Activated CD8-positive, alpha-beta T cell treated with anti-CD3 and anti-CD28 coated beads, Interleukin-2, amount 10 ng/mL, durations not matched to agents 7 days and 5 days (primary cell): ENCODE results near the gene ZIC5. TPM values are rescaled to one million over a fixed set of nuclear protein-coding genes. Genes with fewer than 3 reads are reported as not detected.
"Not testable (repeated sequence)": the region's sequence is repeated elsewhere in the genome, so short reads cannot be mapped to it uniquely, and the experiment has no call there.

ENCODE experiments used
- ATAC-seq: fragments of 150-1000 bp; cut with Tn5 transposase; one replicate; pipeline ENCODE4 v1.10.0; 2021; ENCODE audit warnings: moderate library complexity
- CTCF ChIA-PET: fragments of 350-600 bp; sonication (Branson Sonifier 250); formaldehyde crosslinking; loops from one replicate; lab custom pipeline; 2021; ENCODE audit warnings: antibody characterized with exemption; lab: Charles Lee
- POLR2A ChIA-PET: fragments of 350-600 bp; sonication (Branson Sonifier 250); formaldehyde crosslinking; loops from one replicate; lab custom pipeline; 2021; ENCODE audit warnings: antibody characterized with exemption; lab: Charles Lee
- DNase-seq: peaks from one replicate; pipeline ENCODE4 v3.0.0-alpha.2; 2020
- H3K27ac Mint-ChIP-seq: one replicate; pipeline ENCODE4 v1.8.0; 2021; ENCODE audit warnings: mild to moderate bottlenecking, mixed read lengths
- H3K27me3 Mint-ChIP-seq: one replicate; pipeline ENCODE4 v1.8.0; 2021; ENCODE audit warnings: low read depth, mixed read lengths
- H3K36me3 Mint-ChIP-seq: one replicate; pipeline ENCODE4 v1.8.0; 2021; ENCODE audit warnings: low read depth, mixed read lengths
- H3K4me1 Mint-ChIP-seq: one replicate; pipeline ENCODE4 v1.8.0; 2021; ENCODE audit warnings: low read depth, mixed read lengths
- H3K4me3 Mint-ChIP-seq: one replicate; pipeline ENCODE4 v1.8.0; 2021; ENCODE audit warnings: mild to moderate bottlenecking, mixed read lengths
- H3K9me3 Mint-ChIP-seq: one replicate; pipeline ENCODE4 v1.8.0; 2022; ENCODE audit warnings: mixed read lengths; ENCODE audit not compliant: insufficient read depth
- total RNA-seq, 2 experiments: library from RNA; stranded (reverse); gene quantifications; one replicate each; pipeline ENCODE4 v1.2.3, GENCODE V29; 2021

ZIC5 gene
- total RNA-seq, 2 experiments from 2014 or later: not detected

- Mint-ChIP-seq H3K4me1 (no peaks in the 10 kb centered on the region), H3K36me3 (no peaks in the 10 kb centered on the region), H3K27me3 (peaks cover 60% of the 10 kb centered on the region), H3K4me3 (no peak overlapping the region), H3K9me3 (no peaks in the 10 kb centered on the region), H3K27ac (no peak overlapping the region)
- ChIA-PET POLR2A (no interaction called here), CTCF (interaction anchor here (0.9 kb wide), 1 partner anchor 49 kb away, joined by 3 read pairs; no protein-coding TSS in a partner anchor)
- no peak for DNase-seq
- no peak for ATAC-seq
Observed at GRCh38 chr13:99949679-99950413, 21.7 kb downstream of the ZIC5 start.

- no peak overlapping the region for H3K4me3 Mint-ChIP-seq
- no peaks in the 10 kb centered on the region for H3K9me3 Mint-ChIP-seq
- H3K36me3 Mint-ChIP-seq: no peaks in the 10 kb centered on the region
- ChIA-PET POLR2A (no interaction called here), CTCF (interaction anchor here (0.9 kb wide), 1 partner anchor 48 kb away, joined by 3 read pairs; no protein-coding TSS in a partner anchor)
- no peaks in the 10 kb centered on the region for H3K4me1 Mint-ChIP-seq
- H3K27me3 Mint-ChIP-seq: peaks cover 61% of the 10 kb centered on the region
- no peak overlapping the region for H3K27ac Mint-ChIP-seq
- ATAC-seq (no peak), DNase-seq (no peak)
Observed at GRCh38 chr13:99948907-99949678, 22.5 kb downstream of the ZIC5 start.

GRCh38 chr13:99948411-99948810 lies 23.2 kb downstream of the ZIC5 start:
- POLR2A ChIA-PET: no interaction called here
- DNase-seq (no peak), ATAC-seq (no peak)
- Mint-ChIP-seq H3K9me3 (no peaks in the 10 kb centered on the region), H3K4me1 (no peaks in the 10 kb centered on the region), H3K4me3 (no peak overlapping the region), H3K27ac (no peak overlapping the region), H3K27me3 (peaks cover 58% of the 10 kb centered on the region), H3K36me3 (no peaks in the 10 kb centered on the region)
- CTCF ChIA-PET: no interaction called here

- ChIA-PET POLR2A (no interaction called here), CTCF (no interaction called here)
- no peak overlapping the region for H3K27ac Mint-ChIP-seq
- H3K4me1 Mint-ChIP-seq: no peaks in the 10 kb centered on the region
- DNase-seq (no peak), ATAC-seq (no peak)
- no peaks in the 10 kb centered on the region for H3K9me3 Mint-ChIP-seq
- H3K4me3 Mint-ChIP-seq: no peak overlapping the region
- H3K27me3 Mint-ChIP-seq: peaks cover 57% of the 10 kb centered on the region
- no peaks in the 10 kb centered on the region for H3K36me3 Mint-ChIP-seq
Observed at GRCh38 chr13:99947666-99948065, 23.9 kb downstream of the ZIC5 start.

GRCh38 chr13:99945515-99945914 lies 26.1 kb downstream of the ZIC5 start:
- POLR2A ChIA-PET, H3K9me3 Mint-ChIP-seq, H3K36me3 Mint-ChIP-seq, CTCF ChIA-PET, DNase-seq, H3K27ac Mint-ChIP-seq, ATAC-seq, H3K4me1 Mint-ChIP-seq, H3K4me3 Mint-ChIP-seq: not testable (repeated sequence)
- peaks cover 46% of the 10 kb centered on the region for H3K27me3 Mint-ChIP-seq

GRCh38 chr13:99944606-99945005 lies 27.0 kb downstream of the ZIC5 start:
- H3K4me1 Mint-ChIP-seq: no peaks in the 10 kb centered on the region
- H3K36me3 Mint-ChIP-seq: no peaks in the 10 kb centered on the region
- no peak overlapping the region for H3K4me3 Mint-ChIP-seq
- CTCF ChIA-PET: no interaction called here
- no peaks in the 10 kb centered on the region for H3K9me3 Mint-ChIP-seq
- no peak for DNase-seq
- H3K27ac Mint-ChIP-seq: no peak overlapping the region
- peaks cover 41% of the 10 kb centered on the region for H3K27me3 Mint-ChIP-seq
- ATAC-seq: no peak
- POLR2A ChIA-PET: no interaction called here

GRCh38 chr13:99944102-99944501 lies 27.5 kb downstream of the ZIC5 start:
- H3K36me3 Mint-ChIP-seq: no peaks in the 10 kb centered on the region
- H3K4me1 Mint-ChIP-seq: no peaks in the 10 kb centered on the region
- H3K27me3 Mint-ChIP-seq: peaks cover 38% of the 10 kb centered on the region
- ChIA-PET CTCF (no interaction called here), POLR2A (no interaction called here)
- DNase-seq (no peak), ATAC-seq (no peak)
- no peak overlapping the region for H3K4me3 Mint-ChIP-seq
- H3K27ac Mint-ChIP-seq: no peak overlapping the region
- H3K9me3 Mint-ChIP-seq: no peaks in the 10 kb centered on the region

- POLR2A ChIA-PET: no interaction called here
- ATAC-seq (no peak), DNase-seq (no peak)
- Mint-ChIP-seq H3K4me1 (no peaks in the 10 kb centered on the region), H3K4me3 (no peak overlapping the region), H3K36me3 (no peaks in the 10 kb centered on the region), H3K27ac (no peak overlapping the region), H3K27me3 (peaks cover 35% of the 10 kb centered on the region), H3K9me3 (no peaks in the 10 kb centered on the region)
- CTCF ChIA-PET: no interaction called here
Observed at GRCh38 chr13:99941911-99942310, 29.7 kb downstream of the ZIC5 start.

- no peak overlapping the region for H3K4me3 Mint-ChIP-seq
- no peaks in the 10 kb centered on the region for H3K4me1 Mint-ChIP-seq
- peaks cover 37% of the 10 kb centered on the region for H3K27me3 Mint-ChIP-seq
- ChIA-PET POLR2A (no interaction called here), CTCF (no interaction called here)
- ATAC-seq (no peak), DNase-seq (no peak)
- H3K27ac Mint-ChIP-seq: no peak overlapping the region
- H3K9me3 Mint-ChIP-seq: no peaks in the 10 kb centered on the region
- H3K36me3 Mint-ChIP-seq: no peaks in the 10 kb centered on the region
Observed at GRCh38 chr13:99941086-99941485, 30.5 kb downstream of the ZIC5 start.

- no peak for DNase-seq
- no peak overlapping the region for H3K4me3 Mint-ChIP-seq
- H3K9me3 Mint-ChIP-seq: no peaks in the 10 kb centered on the region
- no peaks in the 10 kb centered on the region for H3K36me3 Mint-ChIP-seq
- POLR2A ChIA-PET: no interaction called here
- peaks cover 33% of the 10 kb centered on the region for H3K27me3 Mint-ChIP-seq
- H3K4me1 Mint-ChIP-seq: no peaks in the 10 kb centered on the region
- no peak for ATAC-seq
- H3K27ac Mint-ChIP-seq: no peak overlapping the region
- CTCF ChIA-PET: no interaction called here
Observed at GRCh38 chr13:99938635-99939034, 32.9 kb downstream of the ZIC5 start.

- no peaks in the 10 kb centered on the region for H3K36me3 Mint-ChIP-seq
- no peak overlapping the region for H3K4me3 Mint-ChIP-seq
- no peak overlapping the region for H3K27ac Mint-ChIP-seq
- peaks cover 30% of the 10 kb centered on the region for H3K27me3 Mint-ChIP-seq
- ChIA-PET CTCF (interaction anchor here (0.9 to 1.2 kb wide), 2 partner anchors 19 to 279 kb away, joined by 3 read pairs; no protein-coding TSS in a partner anchor), POLR2A (no interaction called here)
- DNase-seq (no peak), ATAC-seq (no peak)
- no peaks in the 10 kb centered on the region for H3K9me3 Mint-ChIP-seq
- no peaks in the 10 kb centered on the region for H3K4me1 Mint-ChIP-seq
Observed at GRCh38 chr13:99935772-99936171, 35.8 kb downstream of the ZIC5 start.

- Mint-ChIP-seq H3K9me3 (no peaks in the 10 kb centered on the region), H3K4me3 (no peak overlapping the region), H3K4me1 (peaks cover 6% of the 10 kb centered on the region), H3K36me3 (no peaks in the 10 kb centered on the region), H3K27ac (no peak overlapping the region), H3K27me3 (peaks cover 21% of the 10 kb centered on the region)
- ChIA-PET CTCF (no interaction called here), POLR2A (no interaction called here)
- no peak for ATAC-seq
- DNase-seq: no peak
Observed at GRCh38 chr13:99932912-99933311, 38.7 kb downstream of the ZIC5 start.
